ENCODE data around the gene BNIP5. TPM values are rescaled to one million over a fixed set of nuclear protein-coding genes. Genes with fewer than 3 reads are reported as not detected.

BNIP5 gene
- total and polyA plus RNA-seq, 2 of the 13 experiments (the other 11 are each of a cell fraction or from before 2014, with no cell fraction given), result not detected

DNA sequence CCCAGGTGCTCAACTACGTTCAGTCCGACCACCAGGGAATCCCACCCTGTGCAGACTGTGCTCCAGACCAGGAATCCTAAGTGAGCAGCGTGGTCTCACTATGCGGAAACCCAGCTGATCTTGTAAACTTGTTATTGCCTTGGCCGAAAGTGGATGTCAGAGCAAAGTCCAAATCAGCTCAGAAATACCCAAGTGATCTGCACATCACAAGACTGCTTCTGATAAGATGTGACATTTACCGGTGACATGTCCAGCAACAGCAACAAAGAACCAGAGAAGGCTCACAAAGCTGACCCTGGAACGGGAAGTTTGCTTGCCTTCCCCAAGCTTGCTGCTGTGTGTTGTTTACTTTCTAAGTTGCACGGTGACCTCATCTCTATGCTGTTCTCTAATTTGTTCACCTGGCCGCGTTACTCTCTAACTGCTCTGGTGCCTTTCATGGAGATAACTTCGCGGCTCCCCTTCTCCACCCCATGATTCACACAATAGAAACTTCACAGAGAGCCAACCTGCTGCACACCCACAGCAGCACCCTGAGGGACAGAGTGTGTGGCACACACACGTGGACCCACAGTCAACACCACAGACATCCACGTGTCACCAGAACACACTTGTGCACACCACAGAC, 1.7 kb downstream of the BNIP5 start (continued):
- TF ChIP-seq BORCS8-MEF2B (CRISPR knock-in tag; IDR thresholded peaks at IDR 0.05), result no peak
- TF ChIP-seq KAT7 (CRISPR knock-in tag; IDR thresholded peaks at IDR 0.05; ENCODE audit: borderline replicate concordance), result no peak
- TF ChIP-seq, protein P1, sequence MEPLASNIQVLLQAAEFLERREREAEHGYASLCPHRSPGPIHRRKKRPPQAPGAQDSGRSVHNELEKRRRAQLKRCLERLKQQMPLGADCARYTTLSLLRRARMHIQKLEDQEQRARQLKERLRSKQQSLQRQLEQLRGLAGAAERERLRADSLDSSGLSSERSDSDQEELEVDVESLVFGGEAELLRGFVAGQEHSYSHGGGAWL (CRISPR knock-in tag; IDR thresholded peaks at IDR 0.05), result peak; percentile 21; the same call in 1 of the 2 replicates
- TF ChIP-seq, protein P2, sequence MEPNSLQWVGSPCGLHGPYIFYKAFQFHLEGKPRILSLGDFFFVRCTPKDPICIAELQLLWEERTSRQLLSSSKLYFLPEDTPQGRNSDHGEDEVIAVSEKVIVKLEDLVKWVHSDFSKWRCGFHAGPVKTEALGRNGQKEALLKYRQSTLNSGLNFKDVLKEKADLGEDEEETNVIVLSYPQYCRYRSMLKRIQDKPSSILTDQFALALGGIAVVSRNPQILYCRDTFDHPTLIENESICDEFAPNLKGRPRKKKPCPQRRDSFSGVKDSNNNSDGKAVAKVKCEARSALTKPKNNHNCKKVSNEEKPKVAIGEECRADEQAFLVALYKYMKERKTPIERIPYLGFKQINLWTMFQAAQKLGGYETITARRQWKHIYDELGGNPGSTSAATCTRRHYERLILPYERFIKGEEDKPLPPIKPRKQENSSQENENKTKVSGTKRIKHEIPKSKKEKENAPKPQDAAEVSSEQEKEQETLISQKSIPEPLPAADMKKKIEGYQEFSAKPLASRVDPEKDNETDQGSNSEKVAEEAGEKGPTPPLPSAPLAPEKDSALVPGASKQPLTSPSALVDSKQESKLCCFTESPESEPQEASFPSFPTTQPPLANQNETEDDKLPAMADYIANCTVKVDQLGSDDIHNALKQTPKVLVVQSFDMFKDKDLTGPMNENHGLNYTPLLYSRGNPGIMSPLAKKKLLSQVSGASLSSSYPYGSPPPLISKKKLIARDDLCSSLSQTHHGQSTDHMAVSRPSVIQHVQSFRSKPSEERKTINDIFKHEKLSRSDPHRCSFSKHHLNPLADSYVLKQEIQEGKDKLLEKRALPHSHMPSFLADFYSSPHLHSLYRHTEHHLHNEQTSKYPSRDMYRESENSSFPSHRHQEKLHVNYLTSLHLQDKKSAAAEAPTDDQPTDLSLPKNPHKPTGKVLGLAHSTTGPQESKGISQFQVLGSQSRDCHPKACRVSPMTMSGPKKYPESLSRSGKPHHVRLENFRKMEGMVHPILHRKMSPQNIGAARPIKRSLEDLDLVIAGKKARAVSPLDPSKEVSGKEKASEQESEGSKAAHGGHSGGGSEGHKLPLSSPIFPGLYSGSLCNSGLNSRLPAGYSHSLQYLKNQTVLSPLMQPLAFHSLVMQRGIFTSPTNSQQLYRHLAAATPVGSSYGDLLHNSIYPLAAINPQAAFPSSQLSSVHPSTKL (CRISPR knock-in tag; IDR thresholded peaks at IDR 0.05), result peak; percentile 40
- TF ChIP-seq CHCHD3 (CRISPR knock-in tag; IDR thresholded peaks at IDR 0.05), result no peak
- TF ChIP-seq RBFOX2 (IDR thresholded peaks at IDR 0.05; ENCODE audit: low read depth, low read length), result no peak
- no peak for TF ChIP-seq GTF3A (CRISPR knock-in tag; conservative IDR thresholded peaks at IDR 0.05)
- no peak for TF ChIP-seq RFXAP (CRISPR knock-in tag; IDR thresholded peaks at IDR 0.05; ENCODE audit: borderline replicate concordance)
- TF ChIP-seq PPARG (CRISPR knock-in tag; conservative IDR thresholded peaks at IDR 0.05), result no peak
- 0 out of 2 replicates have a peak, but pooled peaks have one; percentile 25 for TF ChIP-seq HMG20A (CRISPR knock-in tag; IDR thresholded peaks at IDR 0.05; ENCODE audit: borderline replicate concordance)
- no peak for TF ChIP-seq ZNF879 (CRISPR knock-in tag; IDR thresholded peaks at IDR 0.05)
- no peak for TF ChIP-seq ZIK1 (CRISPR knock-in tag; IDR thresholded peaks at IDR 0.05; ENCODE audit: borderline replicate concordance, low read depth)
- TF ChIP-seq REPIN1 (CRISPR knock-in tag; IDR thresholded peaks at IDR 0.05; ENCODE audit: borderline replicate concordance, low read depth), result no peak
- TF ChIP-seq ZNF496 (CRISPR knock-in tag; IDR thresholded peaks at IDR 0.05; ENCODE audit: insufficient replicate concordance), result no peak
- TF ChIP-seq, protein P3, sequence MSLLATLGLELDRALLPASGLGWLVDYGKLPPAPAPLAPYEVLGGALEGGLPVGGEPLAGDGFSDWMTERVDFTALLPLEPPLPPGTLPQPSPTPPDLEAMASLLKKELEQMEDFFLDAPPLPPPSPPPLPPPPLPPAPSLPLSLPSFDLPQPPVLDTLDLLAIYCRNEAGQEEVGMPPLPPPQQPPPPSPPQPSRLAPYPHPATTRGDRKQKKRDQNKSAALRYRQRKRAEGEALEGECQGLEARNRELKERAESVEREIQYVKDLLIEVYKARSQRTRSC (CRISPR knock-in tag; IDR thresholded peaks at IDR 0.05; ENCODE audit: low read depth), result no peak
- TF ChIP-seq, protein P4, sequence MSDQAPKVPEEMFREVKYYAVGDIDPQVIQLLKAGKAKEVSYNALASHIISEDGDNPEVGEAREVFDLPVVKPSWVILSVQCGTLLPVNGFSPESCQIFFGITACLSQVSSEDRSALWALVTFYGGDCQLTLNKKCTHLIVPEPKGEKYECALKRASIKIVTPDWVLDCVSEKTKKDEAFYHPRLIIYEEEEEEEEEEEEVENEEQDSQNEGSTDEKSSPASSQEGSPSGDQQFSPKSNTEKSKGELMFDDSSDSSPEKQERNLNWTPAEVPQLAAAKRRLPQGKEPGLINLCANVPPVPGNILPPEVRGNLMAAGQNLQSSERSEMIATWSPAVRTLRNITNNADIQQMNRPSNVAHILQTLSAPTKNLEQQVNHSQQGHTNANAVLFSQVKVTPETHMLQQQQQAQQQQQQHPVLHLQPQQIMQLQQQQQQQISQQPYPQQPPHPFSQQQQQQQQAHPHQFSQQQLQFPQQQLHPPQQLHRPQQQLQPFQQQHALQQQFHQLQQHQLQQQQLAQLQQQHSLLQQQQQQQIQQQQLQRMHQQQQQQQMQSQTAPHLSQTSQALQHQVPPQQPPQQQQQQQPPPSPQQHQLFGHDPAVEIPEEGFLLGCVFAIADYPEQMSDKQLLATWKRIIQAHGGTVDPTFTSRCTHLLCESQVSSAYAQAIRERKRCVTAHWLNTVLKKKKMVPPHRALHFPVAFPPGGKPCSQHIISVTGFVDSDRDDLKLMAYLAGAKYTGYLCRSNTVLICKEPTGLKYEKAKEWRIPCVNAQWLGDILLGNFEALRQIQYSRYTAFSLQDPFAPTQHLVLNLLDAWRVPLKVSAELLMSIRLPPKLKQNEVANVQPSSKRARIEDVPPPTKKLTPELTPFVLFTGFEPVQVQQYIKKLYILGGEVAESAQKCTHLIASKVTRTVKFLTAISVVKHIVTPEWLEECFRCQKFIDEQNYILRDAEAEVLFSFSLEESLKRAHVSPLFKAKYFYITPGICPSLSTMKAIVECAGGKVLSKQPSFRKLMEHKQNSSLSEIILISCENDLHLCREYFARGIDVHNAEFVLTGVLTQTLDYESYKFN (CRISPR knock-in tag; conservative IDR thresholded peaks at IDR 0.05), result no peak
- TF ChIP-seq ZNF589 (CRISPR knock-in tag; conservative IDR thresholded peaks at IDR 0.05), result peak; percentile 71; the same call in 1 of the 2 replicates
- TF ChIP-seq, protein P5, sequence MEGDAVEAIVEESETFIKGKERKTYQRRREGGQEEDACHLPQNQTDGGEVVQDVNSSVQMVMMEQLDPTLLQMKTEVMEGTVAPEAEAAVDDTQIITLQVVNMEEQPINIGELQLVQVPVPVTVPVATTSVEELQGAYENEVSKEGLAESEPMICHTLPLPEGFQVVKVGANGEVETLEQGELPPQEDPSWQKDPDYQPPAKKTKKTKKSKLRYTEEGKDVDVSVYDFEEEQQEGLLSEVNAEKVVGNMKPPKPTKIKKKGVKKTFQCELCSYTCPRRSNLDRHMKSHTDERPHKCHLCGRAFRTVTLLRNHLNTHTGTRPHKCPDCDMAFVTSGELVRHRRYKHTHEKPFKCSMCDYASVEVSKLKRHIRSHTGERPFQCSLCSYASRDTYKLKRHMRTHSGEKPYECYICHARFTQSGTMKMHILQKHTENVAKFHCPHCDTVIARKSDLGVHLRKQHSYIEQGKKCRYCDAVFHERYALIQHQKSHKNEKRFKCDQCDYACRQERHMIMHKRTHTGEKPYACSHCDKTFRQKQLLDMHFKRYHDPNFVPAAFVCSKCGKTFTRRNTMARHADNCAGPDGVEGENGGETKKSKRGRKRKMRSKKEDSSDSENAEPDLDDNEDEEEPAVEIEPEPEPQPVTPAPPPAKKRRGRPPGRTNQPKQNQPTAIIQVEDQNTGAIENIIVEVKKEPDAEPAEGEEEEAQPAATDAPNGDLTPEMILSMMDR (CRISPR knock-in tag; IDR thresholded peaks at IDR 0.05), result no peak
- TF ChIP-seq JUN (CRISPR knock-in tag; IDR thresholded peaks at IDR 0.05), result peak; percentile 72; the same call in 1 of the 2 replicates
- no peak for TF ChIP-seq SPEN (CRISPR knock-in tag; IDR thresholded peaks at IDR 0.05; ENCODE audit: low read depth)

Measured in HepG2 (cell line).